ENCODE results near the gene RAB28.

RAB28 gene

DNA sequence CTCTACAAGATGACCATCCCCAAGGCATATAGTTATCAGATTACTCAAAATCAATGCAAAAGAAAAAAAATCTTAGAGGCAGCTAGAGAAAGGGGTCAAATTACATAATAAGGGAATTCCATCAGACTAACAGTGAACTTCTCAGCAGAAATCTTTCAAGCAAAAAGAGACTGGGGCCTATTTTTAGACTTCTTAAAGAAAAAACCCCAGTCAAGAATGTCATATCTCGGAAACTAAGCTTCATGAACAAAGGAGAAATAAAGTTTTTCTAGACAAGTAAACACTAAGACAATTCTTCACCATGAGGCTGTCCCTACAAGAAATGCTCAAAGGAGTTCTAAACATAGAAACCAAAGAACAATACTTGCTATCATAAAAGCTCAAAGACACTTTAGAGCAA is 51.7 kb downstream of the RAB28 start:
- H3K18ac ChIP-seq (ENCODE audit: low read length) = no peak overlapping the region
- H3K36me3 ChIP-seq (ENCODE audit: control insufficient read depth in 1 of 2, insufficient read depth in 2 of 2, low read length in 2 of 2) = no peaks in the 10 kb centered on the region
- H3K9ac ChIP-seq (ENCODE audit: low read length) = no peak overlapping the region
- no peak overlapping the region for H3K4me2 ChIP-seq (ENCODE audit: low read length)
- no CpG with 5 or more reads among the region's 1 CpG for WGBS (ENCODE audit: extremely low coverage, insufficient coverage, insufficient read length)
- H2AK5ac ChIP-seq (ENCODE audit: low read length) = no peak overlapping the region
- no peak overlapping the region for H4K91ac ChIP-seq (ENCODE audit: low read depth, low read length)
- no peaks in the 10 kb centered on the region for H3K79me2 ChIP-seq (ENCODE audit: control insufficient read depth, insufficient read depth, low read length, poor library complexity)
- H3K27ac ChIP-seq (ENCODE audit: low read depth, low read length) = no peak overlapping the region
- no peaks in the 10 kb centered on the region for H3K9me3 ChIP-seq (ENCODE audit: insufficient read depth, low read depth, low read length)
- H3K4me1 ChIP-seq (ENCODE audit: control insufficient read depth in 1 of 2, insufficient read depth in 2 of 2, low read length in 2 of 2) = peaks cover 2 to 6% of the 10 kb centered on the region in 2 experiments
- no peak overlapping the region for H3K23ac ChIP-seq (ENCODE audit: low read length)
- H2BK5ac ChIP-seq (ENCODE audit: low read depth, low read length, poor library complexity) = no peak overlapping the region
- H2BK120ac ChIP-seq (ENCODE audit: insufficient read depth, low read length, poor library complexity) = no peak overlapping the region
- no peaks in the 10 kb centered on the region for H3K27me3 ChIP-seq (ENCODE audit: insufficient read depth, low read length)
- no peak overlapping the region for H4K12ac ChIP-seq (ENCODE audit: low read depth, low read length)
- no peak overlapping the region for H4K8ac ChIP-seq (ENCODE audit: low read depth, low read length)
- H3K4ac ChIP-seq (ENCODE audit: low read depth, low read length) = no peak overlapping the region
- peaks cover 4% of the 10 kb centered on the region for H3K79me1 ChIP-seq (ENCODE audit: low read length)
- H2AFZ ChIP-seq (ENCODE audit: insufficient read depth, low read length, poor library complexity) = no peak overlapping the region
- no peak overlapping the region for H3K14ac ChIP-seq (ENCODE audit: low read length)
- H3K4me3 ChIP-seq (ENCODE audit: low read depth, low read length) = no peak overlapping the region
- no peak overlapping the region for H2BK12ac ChIP-seq (ENCODE audit: low read length)
- DNase-seq = no peak

GRCh38 chr4:13430834-13431568 is 53.1 kb downstream of the RAB28 start:
- Histone ChIP-seq H3K23ac (ENCODE audit: low read length) (no peak overlapping the region), H3K14ac (ENCODE audit: low read length) (no peak overlapping the region), H4K12ac (ENCODE audit: low read depth, low read length) (no peak overlapping the region), H3K4me2 (ENCODE audit: low read length) (no peak overlapping the region), H3K36me3 (ENCODE audit: control insufficient read depth in 1 of 2, insufficient read depth in 2 of 2, low read length in 2 of 2) (no peaks in the 10 kb centered on the region), H3K79me2 (ENCODE audit: control insufficient read depth, insufficient read depth, low read length, poor library complexity) (no peaks in the 10 kb centered on the region), H2BK120ac (ENCODE audit: insufficient read depth, low read length, poor library complexity) (no peak overlapping the region), H3K18ac (ENCODE audit: low read length) (peak overlapping the region; percentile 21), H2BK5ac (ENCODE audit: low read depth, low read length, poor library complexity) (no peak overlapping the region), H2BK12ac (ENCODE audit: low read length) (no peak overlapping the region), H3K27ac (ENCODE audit: low read depth, low read length) (no peak overlapping the region), H2AK5ac (ENCODE audit: low read length) (no peak overlapping the region), H3K79me1 (ENCODE audit: low read length) (peaks cover 4% of the 10 kb centered on the region), H4K91ac (ENCODE audit: low read depth, low read length) (no peak overlapping the region), H3K9me3 (ENCODE audit: insufficient read depth, low read depth, low read length) (no peaks in the 10 kb centered on the region), H4K8ac (ENCODE audit: low read depth, low read length) (no peak overlapping the region), H3K9ac (ENCODE audit: low read length) (no peak overlapping the region), H3K4me1 (ENCODE audit: control insufficient read depth in 1 of 2, insufficient read depth in 2 of 2, low read length in 2 of 2) (peaks cover 2 to 6% of the 10 kb centered on the region in 2 experiments), H3K4me3 (ENCODE audit: low read depth, low read length) (no peak overlapping the region), H3K27me3 (ENCODE audit: insufficient read depth, low read length) (no peaks in the 10 kb centered on the region), H3K4ac (ENCODE audit: low read depth, low read length) (no peak overlapping the region), H2AFZ (ENCODE audit: insufficient read depth, low read length, poor library complexity) (no peak overlapping the region)
- no CpG with 5 or more reads among the region's 9 CpGs for WGBS (ENCODE audit: extremely low coverage, insufficient coverage, insufficient read length)
- DNase-seq = peak in 1 of 2 donors; percentile 37

GRCh38 chr4:13427599-13428325 is 56.4 kb downstream of the RAB28 start:
- no peak overlapping the region for H2BK120ac ChIP-seq (ENCODE audit: insufficient read depth, low read length, poor library complexity)
- peaks cover 2 to 6% of the 10 kb centered on the region in 2 experiments for H3K4me1 ChIP-seq (ENCODE audit: control insufficient read depth in 1 of 2, insufficient read depth in 2 of 2, low read length in 2 of 2)
- H4K8ac ChIP-seq (ENCODE audit: low read depth, low read length) = peak overlapping the region; percentile 61
- no peak overlapping the region for H3K4ac ChIP-seq (ENCODE audit: low read depth, low read length)
- DNase-seq = peak; percentile 6 to 76
- no peak overlapping the region for H3K23ac ChIP-seq (ENCODE audit: low read length)
- H2AK5ac ChIP-seq (ENCODE audit: low read length) = no peak overlapping the region
- no peak overlapping the region for H4K12ac ChIP-seq (ENCODE audit: low read depth, low read length)
- no peak overlapping the region for H3K14ac ChIP-seq (ENCODE audit: low read length)
- peak overlapping the region; percentile 25 for H3K4me2 ChIP-seq (ENCODE audit: low read length)
- no peak overlapping the region for H2BK12ac ChIP-seq (ENCODE audit: low read length)
- H3K36me3 ChIP-seq (ENCODE audit: control insufficient read depth in 1 of 2, insufficient read depth in 2 of 2, low read length in 2 of 2) = peaks cover 0 to 2% of the 10 kb centered on the region in 2 experiments
- H3K9ac ChIP-seq (ENCODE audit: low read length) = no peak overlapping the region
- H3K4me3 ChIP-seq (ENCODE audit: low read depth, low read length) = no peak overlapping the region
- peaks cover 4% of the 10 kb centered on the region for H3K79me1 ChIP-seq (ENCODE audit: low read length)
- no peak overlapping the region for H4K91ac ChIP-seq (ENCODE audit: low read depth, low read length)
- H3K27ac ChIP-seq (ENCODE audit: low read depth, low read length) = peak overlapping the region; percentile 57
- no peaks in the 10 kb centered on the region for H3K9me3 ChIP-seq (ENCODE audit: insufficient read depth, low read depth, low read length)
- no CpG with 5 or more reads among the region's 20 CpGs for WGBS (ENCODE audit: extremely low coverage, insufficient coverage, insufficient read length)
- no peaks in the 10 kb centered on the region for H3K79me2 ChIP-seq (ENCODE audit: control insufficient read depth, insufficient read depth, low read length, poor library complexity)
- H3K27me3 ChIP-seq (ENCODE audit: insufficient read depth, low read length) = no peaks in the 10 kb centered on the region
- no peak overlapping the region for H2BK5ac ChIP-seq (ENCODE audit: low read depth, low read length, poor library complexity)
- peak overlapping the region; percentile 17 for H3K18ac ChIP-seq (ENCODE audit: low read length)
- peak overlapping the region; percentile 43 for H2AFZ ChIP-seq (ENCODE audit: insufficient read depth, low read length, poor library complexity)

GRCh38 chr4:13415068-13415785 is 68.9 kb downstream of the RAB28 start:
- no peak overlapping the region for H3K23ac ChIP-seq (ENCODE audit: low read length)
- no peak overlapping the region for H2AFZ ChIP-seq (ENCODE audit: insufficient read depth, low read length, poor library complexity)

More at GRCh38 chr4:13415068-13415785, 68.9 kb downstream of the RAB28 start:
- no CpG with 5 or more reads among the region's 32 CpGs for WGBS (ENCODE audit: extremely low coverage, insufficient coverage, insufficient read length)
- Histone ChIP-seq H2BK5ac (ENCODE audit: low read depth, low read length, poor library complexity) (no peak overlapping the region), H4K8ac (ENCODE audit: low read depth, low read length) (no peak overlapping the region), H3K9ac (ENCODE audit: low read length) (no peak overlapping the region), H4K91ac (ENCODE audit: low read depth, low read length) (no peak overlapping the region), H3K27ac (ENCODE audit: low read depth, low read length) (no peak overlapping the region), H3K79me1 (ENCODE audit: low read length) (no peaks in the 10 kb centered on the region), H3K36me3 (ENCODE audit: control insufficient read depth in 1 of 2, insufficient read depth in 2 of 2, low read length in 2 of 2) (peaks cover 3 to 4% of the 10 kb centered on the region in 2 experiments), H3K79me2 (ENCODE audit: control insufficient read depth, insufficient read depth, low read length, poor library complexity) (no peaks in the 10 kb centered on the region), H3K4me3 (ENCODE audit: low read depth, low read length) (no peak overlapping the region), H3K4me2 (ENCODE audit: low read length) (no peak overlapping the region), H3K18ac (ENCODE audit: low read length) (no peak overlapping the region), H3K9me3 (ENCODE audit: insufficient read depth, low read depth, low read length) (peaks cover 3% of the 10 kb centered on the region), H4K12ac (ENCODE audit: low read depth, low read length) (no peak overlapping the region), H2BK120ac (ENCODE audit: insufficient read depth, low read length, poor library complexity) (no peak overlapping the region), H3K14ac (ENCODE audit: low read length) (no peak overlapping the region), H3K4ac (ENCODE audit: low read depth, low read length) (no peak overlapping the region), H2AK5ac (ENCODE audit: low read length) (no peak overlapping the region), H3K27me3 (ENCODE audit: insufficient read depth, low read length) (no peaks in the 10 kb centered on the region), H3K4me1 (ENCODE audit: control insufficient read depth in 1 of 2, insufficient read depth in 2 of 2, low read length in 2 of 2) (no peaks in the 10 kb centered on the region), H2BK12ac (ENCODE audit: low read length) (no peak overlapping the region)
- DNase-seq = no peak
